GOT3 (cell line): ENCODE results near the gene OR4F6.
"Not testable (repeated sequence)": the region's sequence is repeated elsewhere in the genome, so short reads cannot be mapped to it uniquely, and the experiment has no call there.

Experiments used
- DNase-seq: peaks from one replicate; lab custom pipeline; 2025; ENCODE audit warnings: mixed read lengths; lab: John Stamatoyannopoulos, UW

Gene OR4F6, protein sequence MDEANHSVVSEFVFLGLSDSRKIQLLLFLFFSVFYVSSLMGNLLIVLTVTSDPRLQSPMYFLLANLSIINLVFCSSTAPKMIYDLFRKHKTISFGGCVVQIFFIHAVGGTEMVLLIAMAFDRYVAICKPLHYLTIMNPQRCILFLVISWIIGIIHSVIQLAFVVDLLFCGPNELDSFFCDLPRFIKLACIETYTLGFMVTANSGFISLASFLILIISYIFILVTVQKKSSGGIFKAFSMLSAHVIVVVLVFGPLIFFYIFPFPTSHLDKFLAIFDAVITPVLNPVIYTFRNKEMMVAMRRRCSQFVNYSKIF

DNA sequence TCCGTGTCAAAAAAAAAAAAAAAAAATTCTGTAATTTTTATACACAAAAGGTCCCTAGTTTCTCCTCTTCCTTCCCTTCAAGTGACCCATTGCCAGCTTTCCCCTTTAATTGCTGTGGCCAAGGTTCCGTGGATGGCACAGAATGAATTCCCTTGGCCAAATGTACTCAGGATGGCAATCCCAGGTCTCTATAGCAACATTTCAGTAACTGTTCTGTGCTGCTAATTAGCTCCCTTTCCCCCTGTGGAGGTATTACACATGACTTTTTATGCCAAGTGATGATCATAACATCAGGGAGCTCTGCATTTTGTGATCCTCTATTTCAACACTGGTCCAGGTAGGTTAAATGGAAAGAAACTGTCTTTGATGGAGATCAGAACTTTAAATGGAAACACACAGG, at the start of gene OR4F6:
TSS of gene OR4F6 (plus strand) at position 301 of the 400 bp plus-strand sequence. CDS start 2,211 bp downstream, outside the sequence.
- DNase-seq, result no peak

DNA sequence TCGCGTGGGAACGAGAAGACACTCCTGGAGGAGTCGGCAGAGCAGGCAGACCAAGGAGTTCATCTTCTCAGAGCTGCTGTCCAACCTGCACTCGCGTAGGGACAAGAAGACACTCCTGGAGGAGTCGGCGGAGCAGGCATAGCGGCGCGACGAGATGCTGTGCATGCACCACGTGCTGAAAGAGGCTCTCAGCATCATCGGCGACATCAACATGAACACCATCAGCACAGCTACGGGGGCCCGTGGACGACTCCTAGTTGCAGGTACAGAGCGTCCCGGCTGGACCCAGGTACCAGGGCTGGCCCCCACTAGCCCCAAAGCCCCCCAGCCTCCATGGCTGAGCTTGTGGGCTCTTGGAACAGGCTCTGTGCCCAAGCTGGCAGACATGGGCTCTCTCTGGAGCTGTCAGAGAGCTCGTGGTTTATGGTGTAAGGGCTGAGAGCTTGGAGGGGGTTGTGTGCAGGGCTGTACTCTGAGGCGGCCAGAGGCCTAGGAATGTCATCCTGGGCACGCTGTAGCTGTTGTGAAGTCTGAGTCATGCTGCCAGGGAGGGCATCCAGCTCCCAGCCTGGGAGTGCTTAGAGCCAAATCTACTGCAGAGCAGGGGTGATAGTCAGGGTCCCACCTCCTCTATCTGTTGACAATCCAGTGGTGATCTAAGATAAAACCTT, 38.5 kb upstream of the OR4F6 start:
- DNase-seq, result not testable (repeated sequence)

DNA sequence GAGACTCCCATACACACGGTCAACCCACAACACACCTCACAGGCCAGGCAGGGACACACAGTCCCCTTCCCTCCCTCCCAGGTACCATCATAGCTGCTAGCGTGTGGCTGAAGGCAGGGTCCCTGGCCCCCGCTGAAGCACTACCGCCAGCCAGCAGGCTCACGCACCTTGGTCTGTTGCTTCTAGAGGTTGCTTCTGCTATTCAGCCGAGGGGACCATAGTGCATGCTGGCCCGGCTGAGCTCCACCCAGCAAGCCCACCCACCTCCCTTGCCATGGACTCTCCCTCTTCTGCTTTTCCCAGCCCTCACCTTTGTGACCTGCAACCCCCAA, 38.0 kb upstream of the OR4F6 start:
- DNase-seq, result not testable (repeated sequence)

DNA sequence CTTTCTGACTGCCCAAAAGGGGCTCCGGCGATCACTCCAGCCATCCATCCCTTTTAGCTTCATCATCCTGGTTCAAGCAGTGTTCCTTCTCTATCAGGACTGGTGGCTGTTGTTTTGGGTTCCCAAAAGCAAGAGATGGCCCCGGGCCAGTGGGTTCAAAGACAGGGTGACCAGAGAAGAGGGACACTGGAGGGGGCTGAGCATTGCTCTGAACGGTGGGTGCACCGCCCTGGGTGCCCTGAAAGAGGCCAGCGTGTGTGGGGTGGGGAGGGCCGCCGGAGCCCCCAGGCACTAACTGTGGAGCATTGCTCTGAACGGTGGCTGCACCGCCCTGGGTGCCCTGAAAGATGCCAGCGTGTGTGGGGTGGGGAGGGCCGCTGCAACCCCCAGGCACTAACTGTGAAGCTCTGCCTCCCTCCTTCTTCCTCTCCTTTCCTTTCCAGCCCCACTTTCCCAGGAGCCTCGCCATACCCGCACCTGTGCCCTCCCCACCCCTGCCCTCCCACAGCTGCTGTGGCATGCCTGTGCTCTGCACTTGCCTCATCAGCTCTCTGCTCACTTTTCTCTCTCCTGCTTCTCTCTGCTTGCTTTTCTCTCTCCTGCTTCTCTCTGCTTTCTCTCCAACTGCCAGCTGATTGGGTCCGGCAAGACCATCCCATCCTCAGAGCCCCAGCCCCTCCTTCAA, 37.4 kb upstream of the OR4F6 start:
- no peak for DNase-seq

DNA sequence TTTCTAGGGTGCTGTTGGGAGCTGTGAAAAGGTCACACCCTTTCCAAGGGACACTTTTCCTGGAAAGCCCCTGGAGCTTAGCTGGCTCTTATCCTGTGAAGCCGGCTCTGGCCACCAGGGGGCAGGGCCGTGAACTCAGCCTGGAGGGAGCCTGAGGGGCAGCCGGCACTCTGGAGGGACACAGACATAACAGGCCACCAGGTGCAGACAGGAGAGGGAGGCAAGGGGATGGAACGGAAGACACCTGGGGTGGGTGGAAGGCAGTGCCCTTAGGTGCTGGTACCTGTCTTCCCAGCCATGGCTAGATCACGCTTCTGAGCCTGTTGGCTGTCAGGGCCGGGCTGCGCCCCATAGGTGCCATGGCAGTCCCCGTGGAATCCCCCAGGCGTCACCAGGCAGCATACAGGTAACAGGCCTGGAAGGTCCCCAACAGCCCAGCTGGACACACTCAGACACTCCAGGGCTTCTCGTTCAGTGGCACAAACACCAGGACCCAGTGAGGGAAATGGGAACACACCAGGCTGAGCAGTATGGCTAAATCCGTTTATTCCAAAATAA, 36.1 kb upstream of the OR4F6 start:
- not testable (repeated sequence) for DNase-seq

DNA sequence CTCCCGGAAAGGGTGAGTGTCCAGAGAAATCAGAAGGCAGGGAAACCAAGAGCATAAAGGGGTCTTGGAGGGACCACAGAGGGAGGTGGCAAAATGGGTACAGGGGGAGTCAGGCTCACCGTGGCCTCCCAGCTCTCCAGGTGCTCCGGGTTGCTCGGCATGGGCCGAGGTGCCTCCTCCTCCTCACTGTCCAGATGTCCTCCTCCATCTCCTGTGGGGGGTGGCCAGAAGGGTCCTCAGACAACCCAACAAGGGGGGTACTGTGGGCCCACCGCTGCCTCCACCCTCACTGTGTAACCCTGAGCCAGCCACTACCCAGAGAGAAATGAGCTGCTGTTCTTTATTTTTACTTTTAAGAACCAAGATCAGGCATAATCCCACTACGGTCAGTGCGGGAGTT, 30.4 kb upstream of the OR4F6 start:
- no peak for DNase-seq

DNA sequence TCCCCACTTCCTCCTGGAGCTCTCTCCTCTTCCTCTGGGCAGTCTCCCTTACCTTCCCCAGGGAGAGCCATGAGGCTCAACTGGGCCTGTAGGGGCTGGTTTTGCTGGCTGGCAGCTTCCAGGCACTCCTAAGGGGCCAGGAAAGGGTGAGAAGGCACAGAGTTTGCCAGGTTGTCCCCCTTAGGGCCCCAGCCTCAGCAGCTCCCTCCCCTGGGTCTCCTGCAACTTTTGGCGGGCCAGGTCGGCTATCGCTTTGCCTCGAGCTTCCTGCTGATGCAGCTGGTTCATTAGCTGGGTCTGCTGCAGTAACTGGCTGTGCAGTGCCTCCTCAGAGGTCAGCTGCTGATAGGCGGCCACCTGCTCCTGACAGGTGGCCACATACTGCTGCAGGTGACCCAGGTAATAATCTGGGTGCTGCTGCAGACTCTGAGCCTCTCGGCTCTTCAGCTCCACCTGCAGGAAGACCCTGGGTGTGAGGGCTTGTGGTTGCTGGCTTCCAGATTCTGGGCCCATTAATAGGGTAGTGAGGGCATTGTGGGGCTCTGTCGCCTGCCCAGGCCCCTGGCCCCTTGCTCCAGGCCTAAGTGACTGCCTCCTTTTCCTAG, 29.7 kb upstream of the OR4F6 start:
- DNase-seq, result no peak

DNA sequence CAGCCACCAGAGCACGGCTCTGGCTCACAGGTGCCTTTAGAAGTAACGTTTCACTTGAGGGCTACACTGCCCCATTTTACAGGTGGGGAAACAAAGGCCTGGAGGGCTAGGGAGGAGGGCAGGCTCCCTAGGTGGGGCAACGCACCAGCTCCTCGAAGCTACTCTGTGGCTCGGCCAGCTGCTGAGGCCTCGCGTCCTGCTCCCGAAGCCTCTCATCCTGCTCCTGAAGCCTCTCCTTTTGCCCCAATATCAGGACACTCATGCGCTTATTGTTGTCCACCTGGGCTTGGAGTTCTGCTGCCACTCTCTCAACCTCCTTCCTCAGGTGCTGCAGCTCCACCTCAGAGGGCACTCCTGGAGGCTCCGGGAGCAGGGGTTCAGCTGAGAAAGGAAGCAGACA, 28.2 kb upstream of the OR4F6 start:
- DNase-seq, result no peak

DNA sequence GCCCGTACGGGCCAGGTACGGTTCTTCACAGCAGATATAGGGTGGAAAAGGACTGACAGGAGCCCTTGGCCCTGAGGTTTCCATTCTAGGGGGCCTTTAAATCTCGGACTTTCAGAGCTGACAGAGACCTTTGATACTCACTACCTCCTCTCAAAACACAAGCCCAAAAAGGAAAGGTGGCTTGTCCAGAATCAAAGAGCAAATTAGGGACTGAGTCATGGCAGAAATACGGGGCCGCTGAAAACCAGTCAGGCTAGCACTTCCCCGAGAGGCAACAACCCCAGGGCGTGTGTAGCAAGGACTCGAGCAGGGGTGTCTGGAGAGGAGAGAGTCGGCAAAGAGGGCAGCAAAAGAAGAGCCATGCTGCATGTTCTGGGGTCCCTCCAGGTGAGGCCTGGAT, 24.7 kb upstream of the OR4F6 start:
- DNase-seq, result not testable (repeated sequence)

DNA sequence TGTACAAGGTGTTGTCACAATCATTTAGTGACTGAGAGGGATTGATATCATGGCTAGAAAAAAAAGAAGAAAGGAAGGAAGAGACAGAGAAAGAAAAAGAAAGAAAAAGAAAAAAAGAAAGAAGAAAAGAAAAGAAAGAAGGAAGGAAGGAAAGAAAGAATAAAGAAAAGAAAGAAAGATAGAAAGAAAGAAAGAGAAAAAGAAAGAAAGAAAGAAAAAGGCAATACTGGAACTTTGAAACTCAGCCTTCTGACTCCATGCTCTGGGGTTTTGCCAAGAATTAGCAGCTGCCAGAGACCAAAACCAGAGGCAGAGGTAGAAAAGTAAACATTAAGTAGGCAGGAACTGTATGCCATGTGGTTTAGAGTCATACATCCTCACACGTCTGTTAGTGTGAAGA, 23.1 kb upstream of the OR4F6 start:
- not testable (repeated sequence) for DNase-seq

DNA sequence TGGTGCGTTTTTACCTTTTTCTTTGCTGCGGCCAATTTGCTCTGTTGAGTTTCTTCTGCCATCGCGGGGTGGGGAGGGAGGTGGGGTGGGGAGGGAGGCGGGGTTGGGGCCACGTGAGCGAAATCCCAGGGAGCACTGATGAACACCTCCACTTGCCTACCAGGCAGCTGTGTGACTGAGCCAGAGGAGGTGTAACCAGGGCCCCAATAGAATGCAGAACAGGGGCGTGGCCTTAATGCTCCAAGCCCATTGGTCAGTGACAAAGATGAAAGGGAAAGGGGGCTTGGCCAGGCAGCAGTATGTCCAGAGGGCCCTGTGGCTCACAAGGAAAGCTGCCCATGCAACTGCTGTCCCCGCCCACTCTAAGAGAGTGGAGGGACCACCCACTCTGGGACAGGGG, 21.4 kb upstream of the OR4F6 start:
- no peak for DNase-seq

DNA sequence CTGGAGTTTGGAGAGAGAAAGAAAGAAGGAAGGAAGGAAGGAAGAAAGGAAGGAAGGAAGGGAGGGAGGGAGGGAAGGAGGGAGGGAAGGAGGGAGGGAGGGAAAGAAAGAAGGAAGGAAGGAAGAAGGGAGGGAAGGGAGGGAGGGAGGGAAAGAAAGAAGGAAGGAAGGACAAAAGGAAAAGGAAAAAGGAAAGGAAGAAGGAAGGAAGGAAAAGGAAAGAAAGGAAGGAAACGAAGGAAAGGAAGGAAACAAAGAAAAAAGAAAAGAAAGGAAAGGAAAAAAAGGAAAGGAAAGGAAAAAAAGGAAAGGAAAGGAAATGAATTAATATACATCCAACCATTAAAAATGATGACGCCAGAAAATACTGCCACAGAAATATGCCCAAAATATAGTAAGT, 18.7 kb upstream of the OR4F6 start:
- DNase-seq, result no peak

DNA sequence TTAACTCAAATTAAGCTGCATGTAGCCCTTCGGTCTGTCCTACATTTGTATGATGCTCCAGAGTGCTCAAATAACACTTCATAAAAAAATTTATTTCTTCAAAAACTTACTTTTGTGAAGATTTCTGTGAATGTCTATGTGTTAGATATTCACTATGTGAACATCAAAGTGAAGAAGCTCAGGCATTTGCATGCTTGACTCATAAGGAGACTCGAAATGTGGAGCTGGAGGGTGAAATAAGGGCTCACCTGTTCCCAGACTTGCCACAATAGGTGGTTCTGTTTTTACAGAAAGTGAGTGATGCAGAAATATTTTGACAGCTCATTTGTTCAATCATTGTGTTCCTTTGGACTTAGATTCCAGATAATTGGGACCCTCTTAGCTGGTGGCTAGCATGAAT, 16.9 kb upstream of the OR4F6 start:
- not testable (repeated sequence) for DNase-seq

DNA sequence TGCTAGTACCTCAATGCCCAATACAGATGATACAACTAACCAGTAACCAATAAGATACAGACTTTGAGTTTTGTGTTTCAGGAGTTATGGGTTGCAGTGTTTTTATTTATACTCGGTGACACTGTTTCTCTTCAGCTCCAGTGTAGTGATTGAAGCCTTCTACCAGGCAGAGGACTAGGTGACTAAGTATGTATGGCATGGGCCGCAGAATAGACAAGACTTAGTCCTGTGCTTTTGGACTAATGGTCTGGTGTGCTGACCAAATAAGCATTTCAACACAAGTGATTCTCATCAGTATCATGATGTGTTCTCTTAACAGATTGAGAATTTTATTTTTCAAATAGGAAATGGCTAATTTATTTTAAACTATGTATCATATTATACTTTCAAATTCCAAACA, 15.3 kb upstream of the OR4F6 start:
- DNase-seq, result not testable (repeated sequence)

DNA sequence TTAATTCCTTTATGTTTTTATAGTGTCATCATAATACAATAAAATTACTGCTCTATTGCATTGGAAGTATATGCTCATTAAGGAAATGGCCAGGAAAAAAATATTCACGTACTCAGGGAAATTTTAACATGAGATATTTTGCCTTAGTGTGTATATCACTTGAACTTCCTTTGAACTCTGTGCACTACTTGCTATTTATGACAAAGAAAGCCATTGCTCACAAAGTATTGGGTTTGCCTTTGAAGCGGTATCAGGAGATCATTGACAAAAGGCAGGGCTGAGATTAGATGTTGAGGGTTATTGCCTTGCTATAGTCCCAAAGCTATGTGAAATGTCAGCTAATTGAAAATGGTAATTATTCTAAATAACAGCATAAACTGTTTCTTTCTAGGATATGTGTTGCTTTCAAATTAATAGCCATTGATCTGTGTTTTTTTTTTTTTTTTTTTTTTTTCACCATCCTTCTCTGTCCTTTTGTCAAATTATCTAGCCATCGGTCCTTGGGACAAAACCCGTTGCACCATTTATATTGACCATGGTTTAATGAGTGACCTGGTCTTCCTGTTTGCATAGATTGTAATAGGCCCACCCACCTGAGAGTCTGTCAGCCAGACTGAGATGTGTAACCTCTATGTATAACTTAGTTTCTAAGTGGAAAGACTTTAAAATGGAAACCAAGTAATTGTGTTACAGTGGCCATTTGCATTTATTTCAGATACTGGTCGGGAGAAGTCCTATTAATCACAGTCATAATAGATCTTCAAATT, 14.6 kb upstream of the OR4F6 start:
- not testable (repeated sequence) for DNase-seq

DNA sequence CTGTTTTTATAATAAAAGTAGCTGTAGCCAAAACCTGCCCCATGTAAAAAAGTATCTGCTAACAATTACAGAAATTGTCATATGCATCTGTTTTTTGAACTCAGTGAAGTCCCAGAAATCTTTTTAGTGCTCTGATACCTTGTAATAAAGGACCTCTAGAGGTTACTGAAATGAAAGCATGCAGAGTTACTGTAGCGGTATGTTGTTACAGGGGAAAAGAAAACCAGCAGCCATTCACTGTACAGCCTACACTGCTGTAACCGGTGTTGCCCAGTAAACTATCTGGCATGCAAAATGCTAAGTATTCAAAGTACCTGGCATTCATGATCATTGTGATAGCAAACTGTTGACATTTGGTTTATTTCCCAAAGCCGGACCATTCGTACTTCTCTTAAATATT, 12.6 kb upstream of the OR4F6 start:
- not testable (repeated sequence) for DNase-seq

DNA sequence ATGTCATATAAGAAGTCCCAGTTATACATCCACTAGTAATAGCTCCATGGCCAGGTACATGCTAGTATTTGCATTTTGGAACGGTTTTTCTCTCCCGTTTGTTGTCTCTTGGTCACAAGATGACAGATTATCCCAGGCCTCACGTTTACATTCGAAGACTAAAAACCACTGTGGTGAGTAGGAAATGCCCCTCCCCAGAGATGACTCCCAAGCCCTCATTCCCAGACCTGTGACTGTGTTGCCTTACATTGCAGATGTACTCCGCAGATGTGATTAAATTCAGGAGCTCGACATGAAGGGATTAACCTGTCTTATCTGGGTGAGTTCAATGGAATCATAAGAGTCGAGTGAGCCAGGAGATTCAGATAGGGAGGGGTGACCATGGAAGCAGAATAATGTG, 9.3 kb upstream of the OR4F6 start:
- DNase-seq, result not testable (repeated sequence)

DNA sequence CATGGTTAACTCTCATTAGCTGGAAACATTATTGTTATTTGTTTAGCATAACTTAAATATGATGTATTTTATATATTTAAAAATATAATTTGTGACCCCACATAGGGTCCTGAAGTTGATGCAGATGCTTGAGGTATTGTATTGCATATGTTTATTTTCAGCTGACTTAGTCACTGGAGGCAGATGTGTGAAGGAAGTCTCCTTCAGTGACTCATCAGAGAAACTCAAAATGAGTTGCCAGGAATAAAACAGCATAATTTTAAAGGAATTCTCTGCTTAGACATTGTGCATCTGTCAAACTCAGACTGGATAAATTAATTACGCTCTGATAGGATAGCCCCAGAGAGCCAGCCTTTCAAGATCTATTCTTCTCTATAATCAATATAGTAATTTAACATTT, 7.9 kb upstream of the OR4F6 start:
- DNase-seq, result no peak

DNA sequence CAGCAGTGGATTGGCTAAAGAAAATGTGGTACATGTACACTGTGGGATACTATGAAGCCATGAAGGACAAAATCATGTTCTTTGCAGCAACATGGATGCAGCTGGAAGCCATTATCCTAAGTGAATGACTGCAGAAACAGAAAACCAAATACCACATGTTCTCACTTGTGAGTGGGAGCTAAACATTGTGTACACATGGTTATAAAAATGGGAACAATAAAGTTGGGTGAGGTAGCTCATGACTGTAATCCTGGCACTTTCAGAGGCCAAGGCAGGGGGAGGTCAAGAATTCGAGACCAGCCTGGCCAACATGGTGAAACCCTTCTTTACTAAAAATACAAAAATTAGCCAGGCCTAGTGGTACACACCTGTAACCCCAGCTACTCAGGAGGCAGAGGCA, 3.6 kb upstream of the OR4F6 start:
- no peak for DNase-seq

DNA sequence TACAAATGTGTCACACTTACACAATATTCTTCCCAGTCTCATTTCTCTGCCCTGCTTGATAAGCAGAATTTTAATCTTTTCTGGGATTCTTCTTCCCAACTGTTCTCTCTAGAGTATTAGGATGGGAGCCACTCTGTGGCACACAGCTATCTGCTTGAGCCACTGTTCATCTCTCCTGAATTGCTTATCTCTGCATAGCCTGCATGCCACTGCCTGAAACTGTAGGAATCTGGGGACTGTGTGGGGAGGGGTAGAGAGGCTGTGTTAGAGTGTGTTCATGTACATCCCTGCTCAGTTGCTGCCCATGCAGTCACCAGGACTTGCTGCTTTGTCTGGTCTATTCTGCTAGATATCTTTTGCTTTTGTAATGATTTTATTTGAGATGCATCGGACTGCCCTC, 2.3 kb upstream of the OR4F6 start:
- DNase-seq, result no peak

DNA sequence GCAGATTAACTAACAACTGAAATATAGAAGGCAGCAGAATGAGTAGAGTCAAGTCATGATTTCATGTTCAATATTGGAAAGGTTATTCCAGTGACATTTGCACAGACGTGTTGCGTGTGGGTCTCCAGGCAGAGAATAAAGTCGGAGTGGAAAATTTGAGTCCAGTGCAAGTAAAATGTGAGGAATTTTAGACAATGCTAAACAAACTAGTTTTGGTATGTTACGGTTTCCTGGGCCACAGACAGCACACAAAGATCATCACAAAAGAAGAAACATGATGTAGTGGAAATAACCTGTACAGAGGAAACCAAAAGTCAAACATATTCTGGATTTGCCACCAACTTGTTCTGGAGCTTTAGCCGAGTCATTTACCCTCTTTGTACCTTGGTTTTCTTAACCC, 367 bp downstream of the OR4F6 start:
- no peak for DNase-seq

DNA sequence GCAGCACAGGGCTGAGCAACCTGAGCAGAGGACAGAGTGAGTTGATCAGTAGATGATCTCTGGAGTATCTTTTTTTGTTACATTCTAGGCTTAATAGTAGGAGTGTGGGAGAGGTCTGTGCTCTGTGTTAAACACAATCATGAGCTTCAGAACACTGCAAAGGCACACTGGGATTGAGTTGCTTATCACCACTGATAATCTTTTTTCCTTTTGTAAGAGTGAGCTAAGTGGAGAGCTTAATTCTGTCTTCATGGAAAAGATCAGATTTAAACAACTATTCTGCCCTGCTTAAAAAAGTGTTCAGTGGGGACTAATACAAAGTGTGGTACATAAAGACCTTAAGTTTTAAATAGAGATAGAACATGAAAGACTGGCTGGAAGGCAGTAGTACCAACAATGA, 1.1 kb downstream of the OR4F6 start:
- no peak for DNase-seq
